Stomach (tissue), 9 donors: ENCODE results near the gene SND1. TPM values are rescaled to one million over a fixed set of nuclear protein-coding genes. Genes with fewer than 3 reads are reported as not detected.

Source experiments
- DNase-seq, 2 donors: peaks; one replicate each; pipeline versions ENCODE4 v3.0.0 to v3.0.0-alpha.2; 2013 to 2019
- H3K27ac ChIP-seq, 5 donors: fragments of 200-600 bp in 4 of 5; sonication (generic) in 4 of 5; one replicate each; pipeline ENCODE4 v1.5.1; 2013 to 2019; ENCODE audit warnings: mild to moderate bottlenecking in 1 of 5, moderate library complexity in 1 of 5
- H3K27me3 ChIP-seq, 3 donors: fragments of 200-600 bp; sonication (generic); one replicate each; pipeline ENCODE4 v1.5.1; 2017 to 2019; ENCODE audit warnings: mixed run types in 1 of 3
- H3K36me3 ChIP-seq, 4 donors: fragments of 200-600 bp; sonication (generic); 1 replicate in 3 of 4; 2 replicates in 1 of 4; pipeline ENCODE4 v1.5.1; 2016 to 2019
- H3K4me1 ChIP-seq, 4 donors: fragments of 200-600 bp; sonication (generic); one replicate each; pipeline ENCODE4 v1.5.1; 2016 to 2019
- H3K4me3 ChIP-seq, 4 donors: fragments of 200-600 bp; sonication (generic) in 3 of 4; one replicate each; pipeline ENCODE4 v1.5.1; 2016 to 2019; ENCODE audit warnings: mild to moderate bottlenecking in 1 of 4
- H3K9me3 ChIP-seq, 4 donors: fragments of 200-600 bp; sonication (generic); one replicate each; pipeline ENCODE4 v1.5.1; 2016 to 2019
- EP300 ChIP-seq: sonication (generic); formaldehyde crosslinking; IDR thresholded peaks from one replicate; pipeline ENCODE4 v1.6.1; 2017; ENCODE audit warnings: antibody characterized with exemption
- POLR2A ChIP-seq, 4 donors: fragments of 450-650 bp; IDR thresholded peaks; one replicate each; pipeline ENCODE4 v1.6.1; 2016; ENCODE audit warnings: antibody characterized with exemption in 4 of 4, control low read depth in 2 of 4, mild to moderate bottlenecking in 1 of 4, moderate library complexity in 1 of 4
- POLR2AphosphoS5 ChIP-seq, 3 donors: sonication (generic); formaldehyde crosslinking; IDR thresholded peaks; one replicate each; pipeline ENCODE4 v1.6.1; 2016; ENCODE audit warnings: antibody characterized with exemption in 3 of 3
- WGBS, 5 donors: extraction: QIAGEN DNeasy Blood & Tissue Kit in 3 of 5; methylation state at CpG; one replicate each; pipeline versions ENCODE4 v1.1.5 to v1.1.7; 2013 to 2018; 5-methylcytosine and 5-hydroxymethylcytosine counted together
- intact Hi-C: fragments of 100-400 bp; cut with DNase I; formaldehyde crosslinking; loops from one replicate; pipeline ENCODE4 v1.15.1; 2023; ENCODE audit warnings: low total_unique reads
- polyA plus RNA-seq, 3 donors: library from polyadenylated mRNA; stranded (reverse); fragments of 200-250 nt; gene quantifications; one replicate each; pipeline ENCODE4 v1.2.3, GENCODE V29; 2013
- total RNA-seq, 5 donors: library from RNA; depleted of rRNA; stranded (reverse); fragments of >200 nt; gene quantifications; one replicate each; pipeline versions ENCODE4 v1.1.0 to v1.2.3, GENCODE V29; 2014 to 2016
- TF ChIP-seq, protein P1 (sequence below), 7 experiments: fragments of 450-650 bp in 4 of 7; fragments of 200-600 bp in 3 of 7; sonication (generic) in 3 of 7; IDR thresholded peaks; one replicate each; pipeline ENCODE4 v1.5.1; 2016 to 2019; ENCODE audit warnings: antibody characterized with exemption in 7 of 7, control low read depth in 2 of 7, mild to moderate bottlenecking in 1 of 7
- donor health status: healthy with polysubstance abuse.
- donor health status: Bipolar disorder and iron deficiency.
- donor health status: healthy.

Gene SND1
- total and polyA plus RNA-seq, 8 donors, result 63.3 to 799 (median 126) TPM

DNA sequence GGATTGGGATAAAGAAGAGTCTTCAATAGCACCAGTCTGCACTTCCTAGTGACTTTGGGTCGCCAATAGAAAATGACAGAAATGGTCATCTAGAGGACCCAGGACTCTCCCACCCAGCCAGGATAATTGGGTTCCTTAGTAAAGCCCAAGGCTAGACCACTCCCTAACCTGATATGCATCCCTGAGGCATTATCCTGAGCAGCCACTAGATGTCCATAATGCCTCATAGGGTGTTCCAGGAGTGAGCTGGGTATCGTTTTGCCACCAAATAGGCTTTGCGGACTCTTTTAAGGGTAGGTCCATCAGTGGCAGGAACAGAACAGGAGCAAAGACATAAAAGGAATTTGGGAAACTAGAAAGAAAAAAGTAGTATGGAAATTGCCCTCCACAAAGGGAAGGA is 383.7 kb downstream of the SND1 start:
- intact Hi-C loops, result no loop called here
- no peaks in the 10 kb centered on the region for H3K27me3 ChIP-seq
- no peak for TF ChIP-seq EP300
- no peak for TF ChIP-seq POLR2A (IDR thresholded peaks at IDR 0.05)
- TF ChIP-seq, protein P1, sequence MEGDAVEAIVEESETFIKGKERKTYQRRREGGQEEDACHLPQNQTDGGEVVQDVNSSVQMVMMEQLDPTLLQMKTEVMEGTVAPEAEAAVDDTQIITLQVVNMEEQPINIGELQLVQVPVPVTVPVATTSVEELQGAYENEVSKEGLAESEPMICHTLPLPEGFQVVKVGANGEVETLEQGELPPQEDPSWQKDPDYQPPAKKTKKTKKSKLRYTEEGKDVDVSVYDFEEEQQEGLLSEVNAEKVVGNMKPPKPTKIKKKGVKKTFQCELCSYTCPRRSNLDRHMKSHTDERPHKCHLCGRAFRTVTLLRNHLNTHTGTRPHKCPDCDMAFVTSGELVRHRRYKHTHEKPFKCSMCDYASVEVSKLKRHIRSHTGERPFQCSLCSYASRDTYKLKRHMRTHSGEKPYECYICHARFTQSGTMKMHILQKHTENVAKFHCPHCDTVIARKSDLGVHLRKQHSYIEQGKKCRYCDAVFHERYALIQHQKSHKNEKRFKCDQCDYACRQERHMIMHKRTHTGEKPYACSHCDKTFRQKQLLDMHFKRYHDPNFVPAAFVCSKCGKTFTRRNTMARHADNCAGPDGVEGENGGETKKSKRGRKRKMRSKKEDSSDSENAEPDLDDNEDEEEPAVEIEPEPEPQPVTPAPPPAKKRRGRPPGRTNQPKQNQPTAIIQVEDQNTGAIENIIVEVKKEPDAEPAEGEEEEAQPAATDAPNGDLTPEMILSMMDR (IDR thresholded peaks at IDR 0.05), result peak in 5 of 7 experiments; percentile 10 to 22 (median 16)
- TF ChIP-seq POLR2AphosphoS5 (IDR thresholded peaks at IDR 0.05), result no peak
- DNase-seq, result peak in 1 of 2 donors; percentile 48
- H3K27ac ChIP-seq, result no peak overlapping the region
- peaks cover 15 to 35% (median 20%) of the 10 kb centered on the region in 4 donors for H3K4me1 ChIP-seq
- 82 to 89% (median 84%) methylated on average over 3 of the region's 3 CpGs for WGBS, 5 donors
- H3K4me3 ChIP-seq, result no peak overlapping the region
- H3K9me3 ChIP-seq, result no peaks in the 10 kb centered on the region
- H3K36me3 ChIP-seq, result no peaks in the 10 kb centered on the region

DNA sequence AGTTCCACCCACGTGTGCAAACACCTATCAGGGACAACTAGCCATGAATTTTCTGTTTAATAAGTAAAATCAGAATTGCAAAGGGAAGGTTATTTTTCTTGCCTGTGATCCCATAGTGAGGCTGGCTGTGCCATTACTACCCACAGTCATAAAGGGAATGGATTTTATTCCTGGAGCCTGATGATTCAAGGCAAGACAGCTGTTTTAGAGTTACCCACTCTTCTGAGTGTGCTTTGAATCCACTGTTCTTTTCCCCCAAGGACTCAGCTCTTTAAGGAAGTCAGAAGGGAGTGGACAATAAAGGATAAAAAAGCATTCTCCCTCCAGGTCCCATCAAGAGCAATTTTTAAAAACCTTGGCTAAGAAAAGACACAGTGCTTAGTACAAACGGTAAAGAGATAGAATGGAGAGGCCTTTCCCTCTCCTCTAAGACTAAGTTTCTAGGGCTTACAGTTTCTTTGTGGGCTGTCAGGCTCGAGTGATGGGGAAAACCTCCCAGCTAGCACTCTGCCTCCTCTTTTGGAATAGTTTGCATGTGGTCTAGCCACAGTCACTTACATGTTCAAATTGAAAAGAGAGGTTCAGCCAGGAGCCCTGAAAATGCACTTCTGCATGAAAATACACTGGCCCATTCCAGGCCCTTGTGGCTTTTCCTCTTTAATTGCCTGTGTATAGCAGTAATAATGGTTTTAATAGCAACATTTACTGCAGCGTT is 384.4 kb downstream of the SND1 start:
- DNase-seq, result no peak
- H3K9me3 ChIP-seq, result no peaks in the 10 kb centered on the region
- no peak overlapping the region for H3K4me3 ChIP-seq
- TF ChIP-seq, protein P1 (IDR thresholded peaks at IDR 0.05), result no peak
- TF ChIP-seq POLR2A (IDR thresholded peaks at IDR 0.05) (no peak), EP300 (no peak), POLR2AphosphoS5 (IDR thresholded peaks at IDR 0.05) (no peak)
- no peaks in the 10 kb centered on the region for H3K36me3 ChIP-seq
- H3K4me1 ChIP-seq, result peaks cover 8 to 30% (median 18%) of the 10 kb centered on the region in 4 donors
- intact Hi-C loops, result no loop called here
- H3K27me3 ChIP-seq, result no peaks in the 10 kb centered on the region
- 77 to 90% (median 82%) methylated on average over 4 of the region's 4 CpGs for WGBS, 5 donors
- H3K27ac ChIP-seq, result no peak overlapping the region

DNA sequence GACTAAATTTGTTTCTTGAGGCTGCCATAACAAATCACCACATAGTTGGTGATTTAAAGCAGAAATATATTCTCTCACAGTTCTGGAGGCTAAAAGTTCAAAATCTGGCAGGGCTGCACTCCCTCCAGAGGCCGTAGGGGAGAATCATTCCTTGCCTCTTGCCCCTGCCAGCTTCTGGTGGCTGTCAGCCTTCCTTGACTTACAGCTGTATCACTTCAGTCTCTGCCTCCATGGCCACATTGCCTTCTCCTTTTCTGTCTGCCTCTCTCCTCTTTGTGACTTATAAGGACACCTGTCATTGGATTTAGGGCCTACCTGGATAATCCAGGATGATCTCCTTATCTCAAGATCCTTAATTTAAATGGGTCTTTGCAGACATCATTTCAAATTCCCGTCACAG is 385.1 kb downstream of the SND1 start:
- Histone ChIP-seq H3K4me3 (no peak overlapping the region), H3K27me3 (no peaks in the 10 kb centered on the region), H3K4me1 (peaks cover 8 to 26% (median 15%) of the 10 kb centered on the region in 4 donors), H3K9me3 (no peaks in the 10 kb centered on the region), H3K36me3 (peaks cover 0 to 2% (median under 1%) of the 10 kb centered on the region in 4 donors), H3K27ac (no peak overlapping the region)
- intact Hi-C loops, result no loop called here
- TF ChIP-seq, protein P1 (IDR thresholded peaks at IDR 0.05), result no peak
- TF ChIP-seq EP300 (no peak), POLR2AphosphoS5 (IDR thresholded peaks at IDR 0.05) (no peak), POLR2A (IDR thresholded peaks at IDR 0.05) (no peak)
- WGBS, 5 donors, result 93 to 99% (median 94%) methylated on average over 2 of the region's 2 CpGs
- DNase-seq, result no peak

GRCh38 chr7:128037880-128038619 is 386.1 kb downstream of the SND1 start:
- peaks cover 0 to 16% (median 6%) of the 10 kb centered on the region in 4 donors for H3K4me1 ChIP-seq
- no peaks in the 10 kb centered on the region for H3K27me3 ChIP-seq
- H3K4me3 ChIP-seq, result no peak overlapping the region
- no peaks in the 10 kb centered on the region for H3K9me3 ChIP-seq
- WGBS, 5 donors, result 94 to 97% (median 96%) methylated on average over 8 of the region's 8 CpGs
- peaks cover 0 to 7% (median 5%) of the 10 kb centered on the region in 4 donors for H3K36me3 ChIP-seq
- intact Hi-C loops, result no loop called here
- H3K27ac ChIP-seq, result no peak overlapping the region
- DNase-seq, result no peak
- TF ChIP-seq EP300 (no peak), POLR2A (IDR thresholded peaks at IDR 0.05) (no peak), POLR2AphosphoS5 (IDR thresholded peaks at IDR 0.05) (no peak)
- TF ChIP-seq, protein P1 (IDR thresholded peaks at IDR 0.05), result no peak
